WTC11 (cell line): ENCODE results near the gene WNK2. TPM values are rescaled to one million over a fixed set of nuclear protein-coding genes. Genes with fewer than 3 reads are reported as not detected.
A peak's percentile ranks its signal among the peaks of the same experiment; 100 is the strongest.

ENCODE experiments used
- ATAC-seq: fragments of 200-7000 bp; cut with Tn5 transposase; 2 replicates; pipeline ENCODE4 v1.10.0; 2021; ENCODE audit warnings: mild to moderate bottlenecking, moderate library complexity
- CTCF ChIA-PET: fragments of 300-600 bp; sonication (Branson Sonifier 250); formaldehyde crosslinking; loops from one replicate; lab custom pipeline; 2021; ENCODE audit warnings: antibody characterized with exemption; lab: Charles Lee
- POLR2A ChIA-PET: fragments of 350-600 bp; sonication (Branson Sonifier 250); formaldehyde crosslinking; loops from one replicate; lab custom pipeline; 2021; ENCODE audit warnings: antibody characterized with exemption; lab: Charles Lee
- DNase-seq: peaks from one replicate; pipeline ENCODE4 v3.0.0; 2021; ENCODE audit warnings: low spot score
- H3K27ac Mint-ChIP-seq: 2 replicates; pipeline ENCODE4 v1.8.0; 2021; ENCODE audit warnings: mixed read lengths
- H3K27me3 Mint-ChIP-seq: 2 replicates; pipeline ENCODE4 v1.8.0; 2021; ENCODE audit warnings: low read depth, mild to moderate bottlenecking, moderate library complexity, mixed read lengths
- H3K36me3 Mint-ChIP-seq: 2 replicates; pipeline ENCODE4 v1.8.0; 2021; ENCODE audit warnings: mixed read lengths
- H3K4me1 Mint-ChIP-seq: 2 replicates; pipeline ENCODE4 v1.8.0; 2022; ENCODE audit warnings: mixed read lengths
- H3K4me3 Mint-ChIP-seq: 2 replicates; pipeline ENCODE4 v1.8.0; 2021; ENCODE audit warnings: mild to moderate bottlenecking, moderate library complexity, mixed read lengths
- H3K9me3 Mint-ChIP-seq: 2 replicates; pipeline ENCODE4 v1.8.0; 2021; ENCODE audit warnings: mixed read lengths
- CBFB ChIP-seq: sonication (generic); formaldehyde crosslinking; IDR thresholded peaks from 2 replicates; pipeline ENCODE4 v1.8.1; 2022; ENCODE audit warnings: mild to moderate bottlenecking, low read depth, missing genetic modification reagents
- CREB1 ChIP-seq: sonication (generic); formaldehyde crosslinking; IDR thresholded peaks from 2 replicates; pipeline ENCODE4 v1.8.0; 2023; ENCODE audit warnings: mild to moderate bottlenecking, missing genetic modification reagents
- CTCF ChIP-seq: fragments of 200-600 bp; IDR thresholded peaks from 2 replicates; pipeline ENCODE4 v1.8.0; 2022; ENCODE audit warnings: antibody characterized with exemption
- EMX1 ChIP-seq: fragments of 250-450 bp; sonication (Bioruptor Pico); IDR thresholded peaks from 2 replicates; pipeline ENCODE4 v1.8.0; 2021; ENCODE audit warnings: mild to moderate bottlenecking
- ETV6 ChIP-seq: sonication (generic); formaldehyde crosslinking; IDR thresholded peaks from 2 replicates; pipeline ENCODE4 v1.8.1; 2022; ENCODE audit warnings: mild to moderate bottlenecking, missing genetic modification reagents
- HMGA2 ChIP-seq: fragments of 250-450 bp; sonication (Bioruptor Pico); IDR thresholded peaks from 2 replicates; pipeline ENCODE4 v1.4.0; 2021; ENCODE audit warnings: mild to moderate bottlenecking, moderate library complexity
- JAZF1 ChIP-seq: fragments of 250-450 bp; sonication (Bioruptor Pico); IDR thresholded peaks from 2 replicates; pipeline ENCODE4 v1.9.0; 2021; ENCODE audit warnings: moderate library complexity, mild to moderate bottlenecking, inconsistent platforms
- NR2C2 ChIP-seq: sonication (generic); formaldehyde crosslinking; IDR thresholded peaks from 2 replicates; pipeline ENCODE4 v1.8.0; 2022; ENCODE audit warnings: mild to moderate bottlenecking, missing genetic modification reagents
- PREB ChIP-seq: sonication (generic); formaldehyde crosslinking; IDR thresholded peaks from 2 replicates; pipeline ENCODE4 v1.8.1; 2022; ENCODE audit warnings: mild to moderate bottlenecking, missing genetic modification reagents, moderate library complexity, borderline replicate concordance
- SP1 ChIP-seq: sonication (generic); formaldehyde crosslinking; conservative IDR thresholded peaks from 2 replicates; pipeline ENCODE4 v1.8.1; 2022; ENCODE audit warnings: missing genetic modification reagents
- TP53 ChIP-seq: sonication (generic); formaldehyde crosslinking; IDR thresholded peaks from 2 replicates; pipeline ENCODE4 v1.8.1; 2023; ENCODE audit warnings: mild to moderate bottlenecking, missing genetic modification reagents
- USF2 ChIP-seq: sonication (generic); formaldehyde crosslinking; IDR thresholded peaks from 2 replicates; pipeline ENCODE4 v1.8.1; 2023; ENCODE audit warnings: mild to moderate bottlenecking, missing genetic modification reagents, moderate library complexity
- ZBTB21 ChIP-seq: sonication (generic); formaldehyde crosslinking; IDR thresholded peaks from 2 replicates; pipeline ENCODE4 v1.8.1; 2023; ENCODE audit warnings: mild to moderate bottlenecking, missing genetic modification reagents, borderline replicate concordance
- ZBTB43 ChIP-seq: sonication (generic); formaldehyde crosslinking; IDR thresholded peaks from 2 replicates; pipeline ENCODE4 v1.8.1; 2023; ENCODE audit warnings: mild to moderate bottlenecking, missing genetic modification reagents
- ZMAT4 ChIP-seq: fragments of 250-450 bp; sonication (Bioruptor Pico); IDR thresholded peaks from 2 replicates; pipeline ENCODE4 v1.9.0; 2021; ENCODE audit warnings: mild to moderate bottlenecking
- ZNF416 ChIP-seq: fragments of 250-450 bp; sonication (Bioruptor Pico); IDR thresholded peaks from 2 replicates; pipeline ENCODE4 v1.9.0; 2021; ENCODE audit warnings: mild to moderate bottlenecking, inconsistent platforms
- ZNF512 ChIP-seq: sonication (generic); formaldehyde crosslinking; IDR thresholded peaks from 2 replicates; pipeline ENCODE4 v1.8.1; 2022; ENCODE audit warnings: missing genetic modification reagents, borderline replicate concordance
- ZNF671 ChIP-seq: fragments of 250-450 bp; sonication (Bioruptor Pico); IDR thresholded peaks from 2 replicates; pipeline ENCODE4 v1.8.0; 2021; ENCODE audit warnings: mild to moderate bottlenecking
- total RNA-seq: library from RNA; stranded (reverse); gene quantifications from 3 replicates; pipeline ENCODE4 v1.2.3, GENCODE V29; 2021

Gene WNK2
- total RNA-seq, 1 experiment from 2014 or later = 120 TPM

- TF ChIP-seq EMX1 = no peak
- no peak for TF ChIP-seq USF2 (CRISPR knock-in tag)
- TF ChIP-seq HMGA2 (CRISPR knock-in tag) = no peak
- TF ChIP-seq ZNF416 (CRISPR knock-in tag) = no peak
- no peak for TF ChIP-seq TP53 (CRISPR knock-in tag)
- TF ChIP-seq ZNF671 = no peak
- TF ChIP-seq PREB (CRISPR knock-in tag) = no peak
- no peak for TF ChIP-seq CREB1
- TF ChIP-seq ZNF512 (CRISPR knock-in tag) = no peak
- TF ChIP-seq JAZF1 (CRISPR knock-in tag) = no peak
- no peak for TF ChIP-seq ZMAT4
These were observed 27.4 kb upstream of the WNK2 start (continued) for GRCh38 chr9:93156475-93157008.

GRCh38 chr9:93159601-93160471 lies 24.1 kb upstream of the WNK2 start:
- peak; percentile 99 for ATAC-seq
- H3K4me3 Mint-ChIP-seq = no peak overlapping the region
- CTCF ChIA-PET = interaction anchor here (0.9 to 2.4 kb wide), 7 partner anchors 38 to 146 kb away, joined by 3 to 11 read pairs (median 6); no protein-coding TSS in a partner anchor
- no peak for TF ChIP-seq PREB (CRISPR knock-in tag)
- peak; percentile 91 for TF ChIP-seq CTCF
- TF ChIP-seq ZBTB43 = no peak
- TF ChIP-seq NR2C2 (CRISPR knock-in tag) = no peak
- no peak for TF ChIP-seq USF2 (CRISPR knock-in tag)
- TF ChIP-seq ETV6 = peak; percentile 27; the same call in 1 of the 2 replicates
- TF ChIP-seq ZBTB21 (CRISPR knock-in tag) = 0 out of 2 replicates have a peak, but pooled peaks have one; percentile 52
- 0 out of 2 replicates have a peak, but pooled peaks have one; percentile 33 for TF ChIP-seq CBFB (CRISPR knock-in tag)
- peak; percentile 69 for TF ChIP-seq SP1 (CRISPR knock-in tag)
- TF ChIP-seq, all 79 proteins: peak for 5
- H3K27me3 Mint-ChIP-seq = peaks cover 3% of the 10 kb centered on the region; the same call in 1 of the 2 replicates
- H3K4me1 Mint-ChIP-seq = no peaks in the 10 kb centered on the region
- peak; percentile 96 for DNase-seq
- no peaks in the 10 kb centered on the region for H3K36me3 Mint-ChIP-seq
- no peaks in the 10 kb centered on the region for H3K9me3 Mint-ChIP-seq
- H3K27ac Mint-ChIP-seq = no peak overlapping the region
- POLR2A ChIA-PET = no interaction called here
